Psoas muscle (tissue), 8 donors: Measurements from ENCODE around the gene ADAMTS2. TPM values are rescaled to one million over a fixed set of nuclear protein-coding genes. Genes with fewer than 3 reads are reported as not detected.

Experiments used
- ATAC-seq, 4 donors: fragments of 200-7000 bp; cut with Tn5 transposase; one replicate each; pipeline ENCODE4 v1.9.1; 2020; ENCODE audit warnings: moderate library complexity in 3 of 4, mild to moderate bottlenecking in 2 of 4
- DNase-seq, 2 donors: peaks; one replicate each; pipeline ENCODE4 v3.0.0-alpha.2; 2020
- H3K27ac ChIP-seq: fragments of 200-600 bp; one replicate; pipeline ENCODE4 v1.8.0; 2022
- H3K27me3 ChIP-seq, 3 donors: fragments of 200-600 bp in 1 of 3; one replicate each; pipeline versions ENCODE4 v1.6.1 to v1.8.0; 2013 to 2022; ENCODE audit warnings: low read length in 2 of 3, mild to moderate bottlenecking in 2 of 3, moderate library complexity in 1 of 3; ENCODE audit not compliant: insufficient read depth in 3 of 3
- H3K36me3 ChIP-seq, 2 donors: fragments of 200-600 bp in 1 of 2; one replicate each; pipeline versions ENCODE4 v1.6.1 to v1.8.0; 2013 to 2022; ENCODE audit warnings: low read depth in 1 of 2, mild to moderate bottlenecking in 1 of 2, moderate library complexity in 1 of 2; ENCODE audit not compliant: insufficient read depth in 1 of 2
- H3K4me1 ChIP-seq: fragments of 200-600 bp; one replicate; pipeline ENCODE4 v1.8.0; 2022
- H3K4me3 ChIP-seq: fragments of 200-600 bp; one replicate; pipeline ENCODE4 v1.8.0; 2022; ENCODE audit warnings: mild to moderate bottlenecking
- H3K9me3 ChIP-seq: fragments of 200-600 bp; one replicate; pipeline ENCODE4 v1.8.0; 2022
- WGBS, 3 donors: extraction: QIAGEN DNeasy Blood & Tissue Kit; methylation state at CpG; one replicate each; pipeline versions ENCODE4 v1.1.6 to v1.1.7; 2013; 5-methylcytosine and 5-hydroxymethylcytosine counted together
- intact Hi-C, 2 donors: fragments of 100-400 bp; cut with DNase I; formaldehyde crosslinking; loops; one replicate each; pipeline versions ENCODE4 v1.11.0 to v1.14.2; 2022
- polyA plus RNA-seq, 3 donors: library from polyadenylated mRNA; stranded (reverse); fragments of 200-250 nt; gene quantifications; one replicate each; pipeline ENCODE4 v1.2.3, GENCODE V29; 2013
- total RNA-seq, 4 donors: library from RNA; stranded (reverse); fragmentation: NEBNext Ultra II Directional in 2 of 4; extraction: Animal tissue kit (Norgen Biotek cat#: 25700) in 2 of 4; gene quantifications; one replicate each; pipeline versions ENCODE4 v1.2.1 to v1.2.4, GENCODE V29; 2021 to 2023
- TF ChIP-seq, protein P1 (sequence below): fragments of 200-600 bp; IDR thresholded peaks from one replicate; pipeline ENCODE4 v1.8.0; 2022; ENCODE audit warnings: antibody characterized with exemption
- donor health status: healthy with polysubstance abuse.
- donor health status: DM: no; HTN: no; CAD: no; lungs with moderate emphysema.
- donor health status: Bipolar disorder and iron deficiency.
- donor health status: healthy.
- donor health status: DM: yes; HTN: yes; CAD: no.
- donor health status: DM: no; HTN: no; CAD: no.
- donor health status: DM: no; HTN: no; CAD: no.
- donor health status: DM: yes; HTN: yes; CAD: no.

ADAMTS2 gene
- total and polyA plus RNA-seq, 7 donors, result 0.83 to 3.7 (median 2.0) TPM

DNA sequence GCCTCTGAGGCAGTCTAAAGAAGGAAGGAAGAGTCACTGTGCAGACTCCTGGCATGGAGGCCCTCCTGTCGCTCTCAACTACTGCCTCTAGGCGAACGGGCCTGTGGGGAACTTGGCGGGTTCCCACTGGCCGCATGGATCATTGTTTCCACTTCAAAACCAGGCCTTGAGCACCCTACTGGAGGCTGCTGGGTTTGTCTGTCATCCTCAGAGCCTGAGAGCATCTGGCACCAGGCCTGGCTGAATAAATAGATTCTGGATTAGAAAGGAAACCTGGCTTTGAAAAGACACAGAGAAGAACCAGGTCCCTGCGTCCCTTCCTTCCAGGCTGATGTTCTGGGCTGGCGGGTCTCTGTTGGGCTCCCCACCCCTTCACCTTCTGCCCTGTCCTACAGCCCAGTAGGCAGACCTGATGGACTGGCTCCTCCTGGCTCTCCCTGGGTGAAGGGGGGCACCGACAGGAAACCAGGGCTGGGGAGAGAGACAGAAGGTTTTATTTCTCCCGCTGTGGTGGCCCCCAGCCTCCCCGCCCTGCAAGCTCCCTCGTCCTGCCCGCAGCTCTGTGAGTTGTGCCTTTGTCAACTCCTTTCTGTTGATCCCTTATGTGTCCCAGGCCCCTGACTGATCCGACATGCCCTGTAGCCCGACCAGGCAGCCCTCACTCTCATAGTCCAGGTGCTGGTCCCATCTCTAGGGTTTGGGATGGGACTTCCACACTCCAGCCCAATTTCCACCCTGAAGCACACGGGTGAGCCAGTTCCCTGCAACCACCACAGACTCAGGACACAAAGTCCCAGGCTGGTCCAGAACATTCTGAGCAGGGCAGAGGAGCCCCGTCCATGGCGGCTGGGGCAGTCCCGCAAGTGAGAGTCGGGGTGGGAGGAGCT lies 50.1 kb downstream of the ADAMTS2 start:
- peak in 2 of 4 donors; percentile 14 to 51 for ATAC-seq
- DNase-seq, result peak; percentile 31 to 35
- Histone ChIP-seq H3K9me3 (no peaks in the 10 kb centered on the region), H3K27ac (no peak overlapping the region), H3K4me3 (no peak overlapping the region), H3K27me3 (no peaks in the 10 kb centered on the region), H3K4me1 (no peaks in the 10 kb centered on the region), H3K36me3 (no peaks in the 10 kb centered on the region)
- WGBS, 3 donors, result 75 to 83% (median 79%) methylated on average over 19 of the region's 19 CpGs
- TF ChIP-seq, protein P1, sequence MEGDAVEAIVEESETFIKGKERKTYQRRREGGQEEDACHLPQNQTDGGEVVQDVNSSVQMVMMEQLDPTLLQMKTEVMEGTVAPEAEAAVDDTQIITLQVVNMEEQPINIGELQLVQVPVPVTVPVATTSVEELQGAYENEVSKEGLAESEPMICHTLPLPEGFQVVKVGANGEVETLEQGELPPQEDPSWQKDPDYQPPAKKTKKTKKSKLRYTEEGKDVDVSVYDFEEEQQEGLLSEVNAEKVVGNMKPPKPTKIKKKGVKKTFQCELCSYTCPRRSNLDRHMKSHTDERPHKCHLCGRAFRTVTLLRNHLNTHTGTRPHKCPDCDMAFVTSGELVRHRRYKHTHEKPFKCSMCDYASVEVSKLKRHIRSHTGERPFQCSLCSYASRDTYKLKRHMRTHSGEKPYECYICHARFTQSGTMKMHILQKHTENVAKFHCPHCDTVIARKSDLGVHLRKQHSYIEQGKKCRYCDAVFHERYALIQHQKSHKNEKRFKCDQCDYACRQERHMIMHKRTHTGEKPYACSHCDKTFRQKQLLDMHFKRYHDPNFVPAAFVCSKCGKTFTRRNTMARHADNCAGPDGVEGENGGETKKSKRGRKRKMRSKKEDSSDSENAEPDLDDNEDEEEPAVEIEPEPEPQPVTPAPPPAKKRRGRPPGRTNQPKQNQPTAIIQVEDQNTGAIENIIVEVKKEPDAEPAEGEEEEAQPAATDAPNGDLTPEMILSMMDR, result no peak
- intact Hi-C loops, result no loop called here

DNA sequence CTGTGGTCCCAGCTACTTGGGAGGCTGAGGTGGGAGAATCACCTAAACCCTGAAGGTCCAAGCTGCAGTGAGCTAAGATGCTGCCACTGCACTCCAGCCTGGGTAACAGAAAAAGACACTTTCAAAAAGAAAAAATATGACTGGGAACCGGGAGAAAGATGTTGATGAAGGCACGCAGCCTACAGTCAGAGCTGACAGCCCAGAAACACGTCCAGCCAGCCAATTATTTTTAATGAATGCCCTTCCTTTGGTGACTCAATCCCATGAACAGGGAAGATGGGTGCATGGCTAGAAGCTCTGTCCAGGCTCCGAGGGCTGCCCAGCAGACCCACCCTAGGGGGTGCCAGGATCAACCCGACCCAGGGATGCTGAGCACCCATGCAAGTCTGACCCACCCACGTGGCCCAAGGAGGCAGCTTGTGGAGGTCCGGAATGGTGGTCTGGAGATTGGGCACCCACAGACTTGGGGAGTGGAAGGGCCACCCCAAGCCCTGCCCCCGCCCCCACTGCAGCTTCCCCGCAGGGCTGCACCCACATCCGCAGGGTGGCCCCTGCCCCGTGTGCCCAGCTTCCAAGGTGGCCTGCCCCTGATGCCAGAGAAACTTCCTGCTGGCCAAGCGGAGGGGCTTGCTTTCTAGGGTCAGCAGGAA lies 51.0 kb downstream of the ADAMTS2 start:
- ATAC-seq, result no peak
- TF ChIP-seq, protein P1, result no peak
- H3K27me3 ChIP-seq, result no peaks in the 10 kb centered on the region
- H3K36me3 ChIP-seq, result no peaks in the 10 kb centered on the region
- intact Hi-C loops, result no loop called here
- H3K4me3 ChIP-seq, result no peak overlapping the region
- 89 to 95% (median 92%) methylated on average over 12 of the region's 12 CpGs for WGBS, 3 donors
- H3K4me1 ChIP-seq, result no peaks in the 10 kb centered on the region
- DNase-seq, result peak in 1 of 2 donors; percentile 14
- no peaks in the 10 kb centered on the region for H3K9me3 ChIP-seq
- no peak overlapping the region for H3K27ac ChIP-seq

DNA sequence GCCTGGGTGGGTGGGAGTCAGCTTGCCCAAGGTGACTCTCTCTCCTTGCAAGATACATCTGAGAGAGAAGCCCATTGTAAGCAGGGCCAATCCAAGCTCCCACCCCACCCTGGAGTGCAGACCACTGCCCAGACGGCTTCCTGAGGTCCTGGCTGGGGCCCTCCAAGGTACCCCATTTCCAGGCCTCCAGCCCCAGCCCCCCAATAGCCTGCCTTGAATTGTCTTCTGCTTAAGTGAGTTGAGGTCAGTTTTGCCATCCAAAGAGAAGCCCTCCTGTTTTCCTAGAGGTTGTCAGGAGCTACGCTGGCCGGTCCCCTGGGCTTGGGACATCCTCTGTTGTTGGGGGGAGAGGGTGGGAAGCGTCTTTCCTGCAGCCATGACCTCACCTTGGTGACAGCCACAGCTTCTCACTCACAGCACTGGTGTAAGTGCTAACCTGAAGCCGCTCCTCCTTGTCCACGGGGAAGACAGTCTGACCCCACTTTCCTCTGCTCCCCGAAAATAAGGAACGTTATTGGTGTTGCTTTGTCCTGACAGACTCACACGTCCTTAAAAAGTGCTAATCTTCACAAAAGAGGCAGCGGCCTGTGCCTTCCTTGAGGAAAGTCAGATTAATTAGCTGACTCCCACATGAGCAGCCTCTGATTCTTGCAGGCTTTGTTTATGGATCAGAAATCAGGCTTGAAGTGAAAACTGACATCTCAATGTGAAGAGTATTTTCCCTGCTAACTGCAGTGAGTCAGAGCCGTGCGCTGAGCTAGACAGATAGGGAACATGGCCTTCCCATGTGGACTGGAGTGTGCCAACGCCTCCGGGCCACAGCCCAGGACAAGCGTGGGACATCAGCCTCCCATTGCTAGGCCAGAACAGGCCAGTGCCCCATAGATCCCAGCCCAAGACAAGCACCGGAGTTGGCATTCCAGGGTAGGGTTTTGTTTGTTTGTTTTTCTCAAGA lies 52.3 kb downstream of the ADAMTS2 start:
- H3K9me3 ChIP-seq, result no peaks in the 10 kb centered on the region
- ATAC-seq, result peak in 2 of 4 donors; percentile 44 to 63
- intact Hi-C loops, result no loop called here
- H3K27ac ChIP-seq, result no peak overlapping the region
- TF ChIP-seq, protein P1, result no peak
- H3K27me3 ChIP-seq, result no peaks in the 10 kb centered on the region
- no peaks in the 10 kb centered on the region for H3K36me3 ChIP-seq
- WGBS, 3 donors, result 75 to 91% (median 87%) methylated on average over 16 of the region's 16 CpGs
- peak in 1 of 2 donors; percentile 27 for DNase-seq
- no peak overlapping the region for H3K4me3 ChIP-seq
- peaks cover 7% of the 10 kb centered on the region for H3K4me1 ChIP-seq

DNA sequence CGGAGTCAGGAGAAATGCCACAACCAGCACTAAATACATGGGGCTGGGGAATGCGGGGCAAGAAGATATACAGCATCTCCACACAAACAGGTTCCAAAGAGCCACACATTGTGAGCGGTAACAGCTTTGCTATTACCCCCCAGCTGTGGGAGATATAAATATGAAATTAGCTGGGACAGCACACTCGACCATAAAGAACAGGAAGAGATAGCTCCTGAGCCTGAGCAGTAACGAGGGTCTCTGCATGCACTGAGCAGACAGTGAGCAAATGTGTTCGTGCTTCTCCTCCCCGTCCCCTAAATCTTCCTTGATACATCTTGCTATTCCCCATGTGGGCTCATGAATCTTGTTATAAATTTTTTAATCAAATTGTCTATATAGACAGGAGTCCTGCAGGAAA lies 53.1 kb downstream of the ADAMTS2 start:
- Histone ChIP-seq H3K27me3 (no peaks in the 10 kb centered on the region), H3K4me1 (peaks cover 14% of the 10 kb centered on the region), H3K36me3 (no peaks in the 10 kb centered on the region), H3K9me3 (no peaks in the 10 kb centered on the region), H3K27ac (no peak overlapping the region), H3K4me3 (no peak overlapping the region)
- ATAC-seq (no peak), DNase-seq (no peak)
- 94 to 97% (median 95%) methylated on average over 7 of the region's 7 CpGs for WGBS, 3 donors
- intact Hi-C loops, result no loop called here
- TF ChIP-seq, protein P1, result no peak
